HEK293 (cell line): ENCODE data around the gene CAPN12.

Experiments used
- ELK4 ChIP-seq: IDR thresholded peaks from 2 replicates; pipeline ENCODE4 v1.6.1; 2011; ENCODE audit warnings: mild to moderate bottlenecking, low read depth, low read length, borderline replicate concordance
- KLF16 ChIP-seq: fragments of 450-650 bp; formaldehyde crosslinking; IDR thresholded peaks from 2 replicates; pipeline ENCODE4 v1.5.1; 2017; ENCODE audit warnings: missing biosample characterization, missing genetic modification characterization
- PATZ1 ChIP-seq: fragments of 450-650 bp; formaldehyde crosslinking; IDR thresholded peaks from 2 replicates; pipeline ENCODE4 v1.5.1; 2016; ENCODE audit warnings: missing biosample characterization, missing genetic modification characterization
- REST ChIP-seq: fragments of 450-650 bp; formaldehyde crosslinking; IDR thresholded peaks from 2 replicates; pipeline ENCODE4 v1.5.1; 2016; ENCODE audit warnings: missing biosample characterization, missing genetic modification characterization
- TRIM28 ChIP-seq: IDR thresholded peaks from 2 replicates; pipeline ENCODE4 v1.6.1; 2011; ENCODE audit warnings: low read length, control low read depth, borderline replicate concordance
- ZBTB7A ChIP-seq: fragments of 450-650 bp; formaldehyde crosslinking; IDR thresholded peaks from 2 replicates; pipeline ENCODE4 v1.5.1; 2016; ENCODE audit warnings: low read depth, missing biosample characterization, missing genetic modification characterization
- ZFP3 ChIP-seq: fragments of 450-650 bp; formaldehyde crosslinking; IDR thresholded peaks from 2 replicates; pipeline ENCODE4 v1.5.1; 2016; ENCODE audit warnings: low read depth, missing biosample characterization, missing genetic modification characterization
- ZNF175 ChIP-seq: fragments of 450-650 bp; formaldehyde crosslinking; IDR thresholded peaks from 2 replicates; pipeline ENCODE4 v1.5.1; 2016; ENCODE audit warnings: missing biosample characterization, missing genetic modification characterization
- ZNF184 ChIP-seq: fragments of 450-650 bp; IDR thresholded peaks from 2 replicates; pipeline ENCODE4 v1.5.1; 2018; ENCODE audit warnings: missing biosample characterization, mild to moderate bottlenecking, missing genetic modification characterization
- ZNF214 ChIP-seq: fragments of 450-650 bp; formaldehyde crosslinking; IDR thresholded peaks from 2 replicates; pipeline ENCODE4 v1.5.1; 2017; ENCODE audit warnings: missing biosample characterization, mild to moderate bottlenecking, missing genetic modification characterization, borderline replicate concordance
- ZNF280C ChIP-seq: fragments of 450-650 bp; formaldehyde crosslinking; IDR thresholded peaks from 2 replicates; pipeline ENCODE4 v1.5.1; 2016; ENCODE audit warnings: missing biosample characterization, missing genetic modification characterization
- ZNF362 ChIP-seq: fragments of 450-650 bp; formaldehyde crosslinking; IDR thresholded peaks from 2 replicates; pipeline ENCODE4 v1.5.1; 2016; ENCODE audit warnings: missing biosample characterization, missing genetic modification characterization
- ZNF704 ChIP-seq: fragments of 450-650 bp; formaldehyde crosslinking; IDR thresholded peaks from 2 replicates; pipeline ENCODE4 v1.5.1; 2016; ENCODE audit warnings: missing biosample characterization, missing genetic modification characterization
- TF ChIP-seq, protein P1 (sequence below): fragments of 450-650 bp; formaldehyde crosslinking; IDR thresholded peaks from 2 replicates; pipeline ENCODE4 v1.5.1; 2016; ENCODE audit warnings: missing biosample characterization, missing genetic modification characterization

- TF ChIP-seq ZNF362 (tag by site-specific recombination): no peak; the same call in 1 of the 2 replicates
- TF ChIP-seq, protein P1, sequence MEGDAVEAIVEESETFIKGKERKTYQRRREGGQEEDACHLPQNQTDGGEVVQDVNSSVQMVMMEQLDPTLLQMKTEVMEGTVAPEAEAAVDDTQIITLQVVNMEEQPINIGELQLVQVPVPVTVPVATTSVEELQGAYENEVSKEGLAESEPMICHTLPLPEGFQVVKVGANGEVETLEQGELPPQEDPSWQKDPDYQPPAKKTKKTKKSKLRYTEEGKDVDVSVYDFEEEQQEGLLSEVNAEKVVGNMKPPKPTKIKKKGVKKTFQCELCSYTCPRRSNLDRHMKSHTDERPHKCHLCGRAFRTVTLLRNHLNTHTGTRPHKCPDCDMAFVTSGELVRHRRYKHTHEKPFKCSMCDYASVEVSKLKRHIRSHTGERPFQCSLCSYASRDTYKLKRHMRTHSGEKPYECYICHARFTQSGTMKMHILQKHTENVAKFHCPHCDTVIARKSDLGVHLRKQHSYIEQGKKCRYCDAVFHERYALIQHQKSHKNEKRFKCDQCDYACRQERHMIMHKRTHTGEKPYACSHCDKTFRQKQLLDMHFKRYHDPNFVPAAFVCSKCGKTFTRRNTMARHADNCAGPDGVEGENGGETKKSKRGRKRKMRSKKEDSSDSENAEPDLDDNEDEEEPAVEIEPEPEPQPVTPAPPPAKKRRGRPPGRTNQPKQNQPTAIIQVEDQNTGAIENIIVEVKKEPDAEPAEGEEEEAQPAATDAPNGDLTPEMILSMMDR (tag by site-specific recombination): no peak
- TF ChIP-seq ZNF175 (tag by site-specific recombination): no peak
- TF ChIP-seq ZBTB7A (tag by site-specific recombination): no peak
- no peak for TF ChIP-seq PATZ1 (tag by site-specific recombination)
- TF ChIP-seq REST (tag by site-specific recombination): no peak
- no peak for TF ChIP-seq KLF16 (tag by site-specific recombination)
- no peak for TF ChIP-seq ELK4
- no peak for TF ChIP-seq ZNF214 (tag by site-specific recombination)
- TF ChIP-seq ZFP3 (tag by site-specific recombination): no peak
- TF ChIP-seq ZNF280C (tag by site-specific recombination): no peak
- TF ChIP-seq ZNF704 (tag by site-specific recombination): no peak
- no peak for TF ChIP-seq ZNF184
- no peak for TF ChIP-seq TRIM28
Observed at GRCh38 chr19:38725469-38726283, 18.6 kb downstream of the CAPN12 start.
